ENCODE results near the gene KRT33B.

The KRT33B gene

DNA sequence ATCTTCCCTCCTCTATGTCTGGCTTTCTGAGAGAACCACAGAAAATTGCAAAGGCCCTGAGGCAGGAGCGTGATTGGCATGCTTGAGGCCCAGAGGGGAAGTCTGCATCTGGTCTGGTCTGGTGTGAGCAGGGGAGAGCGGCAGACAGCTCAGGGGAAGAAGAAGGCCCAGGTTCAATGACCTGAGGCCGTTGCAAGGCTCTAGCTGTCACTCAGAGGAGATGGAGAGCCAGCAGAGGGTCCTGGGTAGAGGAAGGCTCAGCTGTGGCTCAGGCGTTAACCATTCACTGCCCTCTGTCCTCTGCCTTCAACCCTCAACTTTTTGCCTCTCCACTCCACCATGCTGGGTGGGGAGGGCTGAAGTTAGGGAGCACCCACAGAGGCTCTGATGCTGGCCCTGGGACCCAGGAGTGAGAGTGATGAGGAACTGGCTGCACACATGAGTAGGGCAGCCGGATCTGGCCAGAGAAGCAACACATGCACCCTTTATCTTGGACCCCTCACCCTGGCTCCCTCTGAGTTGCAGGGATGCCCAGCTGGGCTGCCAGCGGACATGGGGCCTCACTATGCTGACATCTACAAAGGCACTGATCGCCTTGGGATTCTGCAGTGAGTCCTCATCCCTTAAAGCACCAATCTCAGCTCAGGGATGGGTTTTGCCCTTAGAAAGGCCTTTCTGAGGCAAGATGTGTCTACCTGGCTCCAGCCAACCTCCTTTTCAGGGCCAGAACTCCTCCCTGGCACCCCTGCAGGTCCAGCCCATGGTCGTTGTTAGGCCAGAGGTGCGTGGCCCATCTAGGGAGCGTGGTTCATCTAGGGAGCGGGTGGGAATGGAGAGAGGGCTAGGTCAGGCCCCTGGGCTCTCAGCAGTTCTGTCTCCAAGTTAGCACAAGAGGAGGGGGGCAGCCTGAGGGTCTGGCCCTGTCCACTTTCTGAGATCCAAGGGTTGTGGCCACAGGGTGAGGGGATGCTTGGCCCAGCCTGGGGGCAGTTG, 46.4 kb downstream of the KRT33B start:
- no peak for DNase-seq

DNA sequence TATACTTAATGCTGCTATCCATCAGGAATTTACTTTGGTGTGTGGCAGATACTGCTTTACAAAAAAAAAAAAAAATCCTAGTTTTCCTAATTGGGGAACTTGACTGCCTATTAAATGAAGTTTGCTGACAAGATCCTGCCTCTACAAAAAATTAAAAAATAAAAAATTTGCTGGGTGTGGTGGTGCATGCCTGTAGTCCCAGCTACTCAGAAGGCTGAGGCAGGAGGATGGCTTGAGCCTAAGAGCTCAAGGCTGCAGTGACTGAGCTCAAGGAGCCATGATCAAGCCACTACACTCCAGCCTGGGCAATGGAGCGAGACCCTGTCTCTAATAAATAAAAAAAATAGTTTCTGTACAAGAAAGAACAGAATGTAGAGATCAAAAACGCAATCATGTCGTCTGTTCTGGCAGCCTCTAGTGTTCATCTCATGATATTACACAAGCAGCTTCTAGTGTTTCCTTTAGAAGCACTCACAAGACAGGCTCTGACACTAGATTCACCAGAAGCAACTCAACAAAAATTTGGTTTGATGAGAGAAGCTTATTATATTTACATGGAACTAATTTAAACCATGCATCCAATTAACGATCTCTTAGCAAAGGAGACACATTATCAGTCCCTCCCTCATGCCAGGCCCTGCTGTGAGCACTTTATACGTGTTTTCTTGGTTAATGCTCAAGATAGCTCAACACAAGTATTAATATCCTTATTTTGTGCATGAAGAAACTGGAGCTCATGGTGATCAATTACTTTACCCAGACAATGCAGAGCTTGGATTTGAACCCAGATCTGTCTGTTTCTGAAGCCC, 47.3 kb downstream of the KRT33B start:
- DNase-seq: peak; percentile 41 to 59 (median 55)

DNA sequence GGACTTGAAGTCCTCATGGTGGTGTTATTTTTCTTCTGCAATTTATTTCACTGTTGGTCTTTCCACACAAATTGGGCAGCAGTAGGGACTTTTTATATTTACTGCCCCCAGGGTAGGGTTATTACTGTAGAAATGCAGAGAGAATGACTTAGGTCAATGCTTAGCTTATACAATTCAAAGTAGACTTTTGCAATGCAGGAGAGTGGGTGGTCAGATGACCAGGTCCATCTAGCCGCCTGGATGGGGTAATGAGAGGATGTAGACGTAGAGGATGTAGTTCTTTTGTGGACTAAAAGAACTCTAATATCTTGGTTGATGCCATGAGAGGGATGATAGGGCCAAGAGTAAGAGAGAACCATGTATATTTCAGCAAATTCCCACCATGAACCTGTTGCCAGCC, 51.4 kb downstream of the KRT33B start:
- DNase-seq: no peak

DNA sequence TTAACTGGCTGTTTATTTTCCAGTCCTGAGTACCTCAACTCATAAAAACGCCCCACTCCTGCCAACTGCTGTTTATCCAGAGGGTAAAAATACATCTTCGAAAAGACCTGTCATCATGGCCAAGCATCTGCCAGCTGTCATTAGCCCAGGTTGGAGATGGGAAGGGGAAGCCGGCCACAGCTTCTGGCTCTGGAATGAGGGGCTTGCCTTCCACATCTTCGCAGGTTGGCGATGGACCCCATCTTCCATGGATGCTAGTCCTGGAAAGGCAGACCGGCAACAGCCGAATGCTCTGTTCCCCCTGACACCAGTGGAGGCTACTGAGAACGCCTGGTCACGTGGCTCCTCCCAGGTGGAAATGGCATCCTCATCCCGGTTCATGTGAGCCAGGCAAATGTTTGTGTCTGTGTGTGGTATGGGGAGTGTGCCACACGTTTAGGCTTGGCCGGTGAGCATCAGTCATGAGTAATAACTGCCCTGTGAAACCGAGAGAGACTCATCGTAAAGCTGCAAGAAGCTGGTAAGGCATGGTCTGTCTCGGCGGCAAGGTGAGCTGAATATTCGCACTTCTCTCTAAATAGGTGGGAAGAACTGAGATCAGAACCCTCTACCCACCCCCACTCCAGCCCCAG, 53.7 kb downstream of the KRT33B start:
- DNase-seq: no peak

DNA sequence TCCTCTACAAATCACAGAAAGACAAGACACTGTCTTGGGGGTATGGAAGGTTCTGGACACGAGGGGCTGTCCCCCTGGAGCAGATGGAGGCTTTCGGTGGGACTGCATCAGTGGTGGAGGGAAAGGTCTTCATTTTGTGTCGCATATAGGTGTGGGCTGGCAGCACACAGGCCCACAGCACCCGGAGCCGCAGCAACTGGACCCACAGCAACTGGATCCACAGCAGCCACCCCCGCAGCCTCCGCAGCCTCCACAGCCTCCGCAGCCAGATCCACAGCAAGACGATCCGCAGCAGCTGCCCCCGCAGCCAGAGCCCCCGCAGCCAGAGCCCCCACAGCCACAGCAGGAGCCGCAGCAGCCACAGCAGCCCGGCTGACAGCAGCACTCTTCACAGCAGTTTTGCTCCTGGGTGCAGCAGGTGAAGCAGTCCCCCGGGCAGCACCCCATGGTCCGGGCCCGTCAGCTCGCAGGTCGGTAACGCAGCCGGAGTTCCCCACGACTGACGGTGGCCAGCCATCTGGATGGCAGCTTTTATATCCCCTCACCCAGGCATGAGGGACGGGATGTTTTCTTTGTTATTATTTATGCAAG, 54.3 kb downstream of the KRT33B start, which contains the start of gene KRTAP17-1:
KRTAP17-1 (minus strand) TSS at position 507 of the 591 bp plus-strand sequence; CDS start at position 447, 60 bp downstream.
- no peak for DNase-seq

Measured in suppressor macrophage treated with lipopolysaccharide for 1 hour (primary cell).